ENCODE data around the gene SRD5A1. TPM values are rescaled to one million over a fixed set of nuclear protein-coding genes. Genes with fewer than 3 reads are reported as not detected.

The SRD5A1 gene
- total RNA-seq, 1 donor from 2014 or later, result 37.4 TPM

DNA sequence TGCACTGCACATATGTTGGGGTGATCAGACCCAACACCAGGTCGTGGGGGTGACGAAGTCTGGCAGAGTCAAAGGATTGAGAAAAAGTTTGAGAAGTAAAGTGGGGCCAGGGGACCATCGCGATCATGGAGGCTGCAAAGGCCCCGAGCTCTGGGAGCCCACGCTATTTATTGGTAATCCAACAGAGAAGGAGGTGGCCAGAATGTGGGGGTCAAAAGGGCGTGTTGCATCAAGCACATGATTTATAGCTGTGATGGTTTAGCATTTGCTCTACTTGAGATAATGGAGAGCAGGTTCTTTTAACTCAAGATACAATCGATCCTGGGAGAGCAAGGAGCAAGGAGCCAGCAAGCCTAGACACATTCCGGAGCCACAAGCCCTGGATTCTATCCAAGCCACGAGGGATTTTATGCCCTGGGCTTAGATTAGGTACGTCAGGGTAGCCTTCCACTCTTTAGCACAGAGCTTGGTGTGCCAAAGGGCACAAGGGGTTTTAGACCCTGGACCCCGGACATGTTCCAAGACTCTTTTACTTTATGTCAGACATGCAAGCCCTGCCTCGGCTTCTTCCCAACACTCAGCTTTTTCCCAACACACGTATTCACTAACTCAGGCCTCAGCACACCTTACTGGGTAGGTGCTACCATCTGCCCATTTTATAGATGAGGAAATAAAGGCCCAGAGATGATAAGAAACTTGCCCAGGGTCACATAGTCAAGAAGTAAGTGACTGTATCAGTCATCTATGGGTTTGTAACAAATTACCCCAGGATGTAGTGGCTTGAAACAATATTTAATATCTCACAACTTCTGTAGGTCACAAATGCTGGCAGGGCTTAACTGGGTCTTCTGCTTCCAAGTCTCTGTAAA lies 39.9 kb upstream of the SRD5A1 start:
- H3K4me3 ChIP-seq (ENCODE audit: low read depth, low read length), result no peak overlapping the region
- no peak for TF ChIP-seq CTCF (IDR thresholded peaks at IDR 0.05; ENCODE audit: insufficient read depth, low read length, poor library complexity, severe bottlenecking)
- no peaks in the 10 kb centered on the region for H3K36me3 ChIP-seq (ENCODE audit: control insufficient read depth, insufficient read depth, low read length)
- no peaks in the 10 kb centered on the region for H3K27me3 ChIP-seq (ENCODE audit: control insufficient read depth, insufficient read depth, low read length)
- no peak for DNase-seq (ENCODE audit: low read depth)

DNA sequence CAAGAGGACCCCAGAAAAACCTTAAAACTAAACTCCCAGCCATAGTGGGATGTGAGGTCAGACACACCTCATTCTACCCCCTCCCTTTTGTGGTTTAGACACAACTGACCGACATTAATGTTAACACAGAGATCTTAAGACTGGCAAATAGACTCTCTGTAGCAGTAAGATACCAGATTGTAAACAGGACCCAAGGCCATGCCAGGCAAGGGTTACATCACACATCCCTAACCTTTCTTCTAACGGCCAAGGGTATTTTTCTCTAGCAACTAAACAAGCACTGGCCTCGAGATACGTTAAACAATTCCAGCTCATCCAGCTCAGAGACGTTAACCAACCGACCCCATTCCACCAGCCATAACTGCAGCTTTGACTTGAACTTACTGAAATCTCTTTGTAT lies 39.2 kb upstream of the SRD5A1 start:
- Histone ChIP-seq H3K36me3 (ENCODE audit: control insufficient read depth, insufficient read depth, low read length) (no peaks in the 10 kb centered on the region), H3K4me3 (ENCODE audit: low read depth, low read length) (no peak overlapping the region), H3K27me3 (ENCODE audit: control insufficient read depth, insufficient read depth, low read length) (no peaks in the 10 kb centered on the region)
- no peak for TF ChIP-seq CTCF (IDR thresholded peaks at IDR 0.05; ENCODE audit: insufficient read depth, low read length, poor library complexity, severe bottlenecking)
- DNase-seq (ENCODE audit: low read depth), result no peak

- H3K27me3 ChIP-seq (ENCODE audit: control insufficient read depth, insufficient read depth, low read length), result no peaks in the 10 kb centered on the region
- TF ChIP-seq CTCF (IDR thresholded peaks at IDR 0.05; ENCODE audit: insufficient read depth, low read length, poor library complexity, severe bottlenecking), result no peak
- no peak overlapping the region for H3K4me3 ChIP-seq (ENCODE audit: low read depth, low read length)
- DNase-seq (ENCODE audit: low read depth), result no peak
- no peaks in the 10 kb centered on the region for H3K36me3 ChIP-seq (ENCODE audit: control insufficient read depth, insufficient read depth, low read length)
Measured at GRCh38 chr5:6595405-6595804, 37.8 kb upstream of the SRD5A1 start.

DNA sequence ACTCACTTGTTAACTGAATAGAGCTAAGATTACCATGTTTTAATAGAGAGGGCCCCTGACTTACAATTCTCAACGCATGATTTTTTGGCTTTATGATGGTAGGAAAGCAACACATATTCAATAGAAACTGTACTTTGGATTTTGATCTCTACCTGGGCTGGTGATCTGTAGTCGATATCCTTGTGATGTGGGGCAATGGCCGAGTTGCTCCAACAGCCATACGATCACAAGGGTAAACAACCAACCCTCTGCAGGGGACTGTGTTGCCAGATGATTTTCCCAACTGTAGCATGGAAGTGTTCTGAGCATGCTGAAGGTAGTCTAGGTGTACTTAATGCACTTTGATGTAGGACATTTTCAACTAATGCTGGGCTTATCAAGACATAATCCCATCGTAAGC lies 36.9 kb upstream of the SRD5A1 start:
- no peak for DNase-seq (ENCODE audit: low read depth)
- no peak for TF ChIP-seq CTCF (IDR thresholded peaks at IDR 0.05; ENCODE audit: insufficient read depth, low read length, poor library complexity, severe bottlenecking)
- H3K27me3 ChIP-seq (ENCODE audit: control insufficient read depth, insufficient read depth, low read length), result no peaks in the 10 kb centered on the region
- no peak overlapping the region for H3K4me3 ChIP-seq (ENCODE audit: low read depth, low read length)
- H3K36me3 ChIP-seq (ENCODE audit: control insufficient read depth, insufficient read depth, low read length), result peaks cover 3% of the 10 kb centered on the region

GRCh38 chr5:6597557-6597956 lies 35.7 kb upstream of the SRD5A1 start:
- Histone ChIP-seq H3K36me3 (ENCODE audit: control insufficient read depth, insufficient read depth, low read length) (peaks cover 3% of the 10 kb centered on the region), H3K4me3 (ENCODE audit: low read depth, low read length) (no peak overlapping the region), H3K27me3 (ENCODE audit: control insufficient read depth, insufficient read depth, low read length) (no peaks in the 10 kb centered on the region)
- TF ChIP-seq CTCF (IDR thresholded peaks at IDR 0.05; ENCODE audit: insufficient read depth, low read length, poor library complexity, severe bottlenecking), result no peak
- DNase-seq (ENCODE audit: low read depth), result no peak

Data from kidney epithelial cell (primary cell).